GM19324 (cell line): ENCODE data around the gene TEX2.
"Not testable (repeated sequence)": the region's sequence is repeated elsewhere in the genome, so short reads cannot be mapped to it uniquely, and the experiment has no call there.

Experiments used
- ATAC-seq: cut with Tn5 transposase; IDR thresholded peaks from one replicate; pipeline ENCODE4 v1.9.1; 2021; ENCODE audit warnings: mild to moderate bottlenecking, moderate library complexity; ENCODE audit not compliant: unreplicated experiment, low FRiP score

The TEX2 gene

GRCh38 chr17:64242633-64243032 is 20.4 kb downstream of the TEX2 start:
- ATAC-seq, result no peak

- no peak for ATAC-seq
Observed at GRCh38 chr17:64240741-64241347, 22.2 kb downstream of the TEX2 start.

- no peak for ATAC-seq
Observed at GRCh38 chr17:64240261-64240740, 22.8 kb downstream of the TEX2 start.

DNA sequence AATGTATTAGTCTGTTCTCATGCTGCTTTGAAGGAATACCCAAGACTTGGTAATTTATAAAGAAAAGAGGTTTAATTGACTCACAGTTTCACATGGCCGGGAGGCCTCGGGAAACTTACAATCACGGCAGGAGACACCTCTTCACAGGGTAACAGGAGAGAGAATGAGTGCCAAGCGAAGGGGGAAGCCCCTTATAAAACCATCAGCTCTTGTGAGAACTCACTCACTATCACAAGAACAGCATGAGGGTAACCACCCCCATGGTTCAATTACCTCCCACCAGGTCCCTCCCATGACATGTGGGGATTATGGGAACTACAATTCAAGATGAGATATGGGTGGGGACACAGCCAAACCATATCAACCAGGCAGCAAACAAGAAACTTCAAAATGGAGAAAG is 24.6 kb downstream of the TEX2 start:
- not testable (repeated sequence) for ATAC-seq

DNA sequence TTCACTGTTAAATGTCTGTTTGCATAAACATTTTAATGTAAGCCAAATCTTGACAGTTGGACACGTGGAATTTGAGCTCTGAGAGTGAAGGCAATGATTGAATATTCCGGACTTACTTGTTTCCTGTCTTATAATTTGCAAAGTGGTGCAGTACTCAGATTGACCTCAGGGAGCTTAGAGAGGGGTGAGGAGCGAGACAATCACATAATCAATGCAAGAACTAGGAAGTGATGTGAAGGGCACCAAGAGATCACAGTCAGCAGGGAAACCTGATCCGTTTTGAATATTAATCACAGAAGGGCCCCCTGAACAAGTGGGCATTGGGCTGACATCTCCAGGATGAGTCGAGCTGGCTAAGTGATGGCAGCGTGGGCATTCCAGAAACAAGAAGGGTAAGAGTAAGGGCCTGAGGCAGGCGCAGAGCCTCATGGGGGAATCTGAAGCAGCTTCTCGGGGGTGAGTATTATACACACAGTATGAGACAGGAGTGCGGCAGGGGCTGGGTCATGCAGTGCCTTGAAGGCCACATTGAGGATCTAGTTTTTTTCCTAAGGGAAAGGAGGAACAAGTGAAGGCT is 26.1 kb downstream of the TEX2 start:
- ATAC-seq, result no peak

GRCh38 chr17:64234961-64235360 is 28.1 kb downstream of the TEX2 start:
- ATAC-seq, result no peak

GRCh38 chr17:64232466-64233262 is 30.4 kb downstream of the TEX2 start:
- ATAC-seq, result no peak

GRCh38 chr17:64231567-64232141 is 31.4 kb downstream of the TEX2 start:
- ATAC-seq, result no peak

GRCh38 chr17:64230791-64231408 is 32.2 kb downstream of the TEX2 start:
- ATAC-seq, result no peak

DNA sequence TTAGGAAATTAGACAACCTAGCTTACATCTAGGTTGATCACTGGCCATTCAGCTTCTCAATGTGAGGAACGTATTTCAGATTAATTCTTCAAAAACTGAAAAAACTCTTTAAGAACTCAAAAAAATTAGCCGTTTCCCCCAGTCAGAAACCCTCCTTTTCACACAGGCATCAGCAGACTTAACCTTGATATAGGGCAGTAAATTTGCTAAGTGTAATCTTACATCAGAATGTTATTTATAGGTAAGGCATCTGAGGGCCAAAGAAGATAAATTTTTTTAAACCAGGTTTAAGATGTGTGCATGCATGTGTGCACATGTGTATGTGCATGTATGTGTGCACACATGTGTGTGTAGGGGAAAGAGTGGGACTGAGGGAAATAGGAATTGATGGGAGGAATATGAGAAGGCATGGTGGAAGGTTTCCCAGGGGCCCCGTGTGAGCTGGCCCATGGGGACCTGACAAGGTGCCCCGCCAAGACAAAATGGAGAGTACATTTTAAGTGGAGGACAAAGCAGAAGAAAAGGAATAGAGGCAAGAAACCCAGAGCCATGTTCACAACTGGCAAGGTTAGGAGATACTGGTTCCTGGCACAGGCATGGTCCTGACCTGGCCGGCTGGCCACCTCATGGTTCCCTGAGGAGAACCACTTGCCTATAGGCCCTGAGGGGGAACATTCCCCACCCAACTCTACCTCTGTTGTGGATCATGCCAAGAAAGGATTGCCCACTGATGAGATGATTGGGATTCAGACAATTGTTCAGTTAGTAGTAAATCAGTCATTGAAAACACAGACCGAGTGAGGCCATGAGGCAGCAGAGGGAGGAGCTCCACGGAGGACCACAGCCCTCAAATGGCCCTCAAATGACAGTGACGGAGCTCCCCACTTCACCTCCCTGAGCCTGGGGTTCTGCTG is 33.0 kb downstream of the TEX2 start:
- no peak for ATAC-seq

DNA sequence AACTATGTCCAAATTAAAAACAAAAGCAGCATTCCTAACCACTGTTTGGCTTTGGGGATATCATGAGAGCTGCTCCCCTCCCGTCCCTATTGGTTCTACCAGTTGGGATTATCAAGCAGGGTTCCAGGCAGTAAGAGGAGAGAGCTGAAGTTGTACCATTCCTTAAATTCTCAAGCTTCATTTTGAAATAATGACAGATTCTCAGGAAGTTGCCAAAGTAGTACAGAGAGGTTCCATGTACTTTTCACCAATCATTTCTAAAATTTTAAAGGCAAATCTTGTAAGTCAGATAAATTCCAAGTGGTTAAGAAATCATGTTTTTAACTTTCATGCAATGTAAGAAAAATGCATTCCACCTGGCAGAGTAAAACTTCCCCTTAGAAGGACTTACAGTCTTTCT is 36.9 kb downstream of the TEX2 start:
- no peak for ATAC-seq

DNA sequence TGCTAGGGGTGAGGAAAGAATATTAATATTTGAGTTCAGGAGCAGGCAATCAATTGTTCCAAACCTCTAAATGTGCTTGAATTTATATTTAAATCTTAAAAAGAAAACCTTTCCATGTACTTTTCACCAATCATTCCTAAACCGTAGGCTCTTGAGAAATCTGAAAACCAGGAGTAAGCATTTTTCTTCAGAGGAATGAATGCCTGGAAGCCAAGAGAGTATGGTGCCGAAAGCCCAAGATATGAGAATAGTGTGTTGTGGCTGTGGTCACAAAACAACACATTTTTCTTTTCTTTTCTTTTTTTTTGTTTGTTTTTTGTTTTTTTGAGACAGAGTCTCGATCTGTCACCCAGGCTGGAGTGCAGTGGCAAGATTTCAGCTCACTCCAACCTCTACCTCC is 37.6 kb downstream of the TEX2 start:
- ATAC-seq, result no peak

GRCh38 chr17:64223931-64224629 is 39.0 kb downstream of the TEX2 start:
- ATAC-seq, result no peak

GRCh38 chr17:64223283-64223682 is 39.8 kb downstream of the TEX2 start:
- no peak for ATAC-seq

DNA sequence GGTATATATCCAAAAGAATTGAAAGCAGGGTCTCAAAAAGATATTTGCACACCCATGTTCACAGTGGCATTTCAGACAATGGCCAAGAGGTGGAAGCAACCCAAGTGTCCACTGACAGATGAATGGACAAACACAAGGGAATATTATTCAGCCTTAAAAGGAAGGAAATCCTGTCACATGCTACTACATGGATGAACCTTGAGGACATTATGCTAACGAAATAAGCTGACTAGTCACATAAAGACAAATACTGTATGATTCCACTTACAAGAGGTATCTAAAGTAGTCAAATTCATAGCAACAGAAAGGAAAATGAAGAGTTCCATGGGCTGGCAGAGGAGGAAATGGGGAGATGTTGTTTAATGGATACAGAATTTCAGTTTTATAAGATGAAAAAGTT is 41.4 kb downstream of the TEX2 start:
- ATAC-seq, result no peak

- not testable (repeated sequence) for ATAC-seq
Observed at GRCh38 chr17:64220604-64221003, 42.5 kb downstream of the TEX2 start.

GRCh38 chr17:64219571-64219970 is 43.5 kb downstream of the TEX2 start:
- ATAC-seq, result no peak

- ATAC-seq, result no peak
Observed at GRCh38 chr17:64218066-64218465, 45.0 kb downstream of the TEX2 start.

DNA sequence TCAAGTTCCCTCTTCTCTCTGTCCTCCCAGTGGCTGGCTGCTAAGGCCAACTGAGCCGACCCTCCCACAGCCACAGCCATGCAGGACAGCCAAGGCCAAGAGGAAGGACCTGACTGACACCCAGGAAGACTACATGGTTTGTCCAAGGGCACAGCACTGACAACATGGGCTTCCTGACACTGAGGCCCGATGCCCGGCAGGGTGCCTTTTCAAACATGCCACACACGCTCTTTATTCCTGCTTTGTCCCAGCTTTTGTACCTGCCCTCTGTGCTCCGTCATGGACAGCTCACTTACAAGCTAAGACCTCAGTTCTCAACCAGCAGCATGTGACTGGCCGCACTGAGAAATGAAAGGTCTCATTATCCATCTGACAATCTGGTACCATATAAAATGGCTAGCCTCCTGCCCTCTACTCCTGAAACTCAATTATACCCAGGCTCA is 45.8 kb downstream of the TEX2 start:
- no peak for ATAC-seq
